HCT116 (cell line): ENCODE measurements around the gene POT1.

Source experiments
- CTCF ChIP-seq, 3 experiments: fragments of 200-600 bp in 1 of 3; sonication (generic) in 1 of 3; IDR thresholded peaks in 2 of 3; conservative IDR thresholded peaks in 1 of 3; 2 replicates each; pipeline ENCODE4 v1.5.1; 2012 to 2017; ENCODE audit warnings: low read depth in 2 of 3, low read length in 2 of 3, antibody characterized with exemption in 1 of 3, borderline replicate concordance in 1 of 3, control low read depth in 1 of 3, mild to moderate bottlenecking in 1 of 3, mixed read lengths in 1 of 3, mixed run types in 1 of 3, moderate library complexity in 1 of 3; ENCODE audit not compliant: insufficient read depth in 1 of 3
- EGR1 ChIP-seq: IDR thresholded peaks from 2 replicates; pipeline ENCODE4 v1.6.1; 2012; ENCODE audit warnings: low read depth
- JUND ChIP-seq: IDR thresholded peaks from 2 replicates; pipeline ENCODE4 v1.6.1; 2012
- POLR2AphosphoS5 ChIP-seq: IDR thresholded peaks from 2 replicates; pipeline ENCODE4 v1.6.1; 2011; ENCODE audit warnings: mild to moderate bottlenecking, low read depth, low read length, moderate library complexity
- TCF7L2 ChIP-seq: IDR thresholded peaks from 2 replicates; pipeline ENCODE4 v1.7.0; 2011; ENCODE audit warnings: borderline replicate concordance, inconsistent platforms; ENCODE audit not compliant: insufficient read depth, insufficient read length; ENCODE audit errors: extremely low read depth

DNA sequence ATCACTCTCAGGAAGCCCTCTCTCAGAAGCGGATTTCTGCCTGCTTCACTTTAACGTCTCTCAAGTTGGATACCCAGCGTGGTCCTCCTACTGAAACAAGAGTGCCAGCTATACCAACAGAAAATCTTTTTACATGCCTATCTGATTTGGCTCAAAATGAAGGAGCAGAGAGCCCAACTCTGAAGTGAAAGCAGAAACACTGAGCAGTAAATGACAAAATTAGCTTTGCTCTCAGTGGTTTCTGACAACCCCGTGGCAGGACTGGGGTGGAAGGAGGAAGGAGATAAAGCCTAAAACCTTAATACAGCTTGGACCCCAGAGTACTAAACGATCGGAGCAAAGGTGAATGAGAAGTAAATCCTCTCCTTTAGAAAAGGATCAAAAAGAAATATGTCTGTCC is 139.0 kb downstream of the POT1 start:
- no peak for TF ChIP-seq CTCF (IDR thresholded peaks at IDR 0.05 in 2 of 3, conservative IDR thresholded peaks at IDR 0.05 in 1 of 3; ENCODE audit: borderline replicate concordance in 1 of 3, insufficient read depth in 1 of 3, low read depth in 2 of 3, low read length in 2 of 3)
- no peak for TF ChIP-seq POLR2AphosphoS5
- TF ChIP-seq TCF7L2 = no peak
- TF ChIP-seq JUND = no peak
- no peak for TF ChIP-seq EGR1
